Hepatic stellate cell (primary cell): ENCODE measurements around the gene CCDC197.

ENCODE experiments used
- DNase-seq: peaks from one replicate; pipeline ENCODE4 v3.0.0; 2011; ENCODE audit warnings: low spot score

The CCDC197 gene

GRCh38 chr14:93961620-93962019, 35.5 kb upstream of the CCDC197 start:
- DNase-seq, result no peak

- DNase-seq, result no peak
Measured at GRCh38 chr14:93962701-93963601, 34.1 kb upstream of the CCDC197 start.

GRCh38 chr14:93963692-93964091, 33.4 kb upstream of the CCDC197 start:
- no peak for DNase-seq

GRCh38 chr14:93964281-93964680, 32.8 kb upstream of the CCDC197 start:
- DNase-seq, result no peak

- no peak for DNase-seq
Measured at GRCh38 chr14:93964820-93965286, 32.2 kb upstream of the CCDC197 start.

- DNase-seq, result peak; percentile 93
Measured at GRCh38 chr14:93965287-93965821, 31.7 kb upstream of the CCDC197 start.

GRCh38 chr14:93965946-93966474, 31.1 kb upstream of the CCDC197 start:
- DNase-seq, result no peak

GRCh38 chr14:93967637-93968250, 29.4 kb upstream of the CCDC197 start:
- DNase-seq, result no peak

GRCh38 chr14:93969082-93969828, 27.8 kb upstream of the CCDC197 start:
- peak; percentile 40 for DNase-seq

- DNase-seq, result no peak
Measured at GRCh38 chr14:93970585-93970964, 26.5 kb upstream of the CCDC197 start.

GRCh38 chr14:93970965-93971634, 26.0 kb upstream of the CCDC197 start:
- DNase-seq, result peak; percentile 83

GRCh38 chr14:93971635-93972027, 25.5 kb upstream of the CCDC197 start:
- DNase-seq, result no peak

- no peak for DNase-seq
Measured at GRCh38 chr14:93972618-93973205, 24.4 kb upstream of the CCDC197 start.

GRCh38 chr14:93973607-93974006, 23.5 kb upstream of the CCDC197 start:
- no peak for DNase-seq

- DNase-seq, result no peak
Measured at GRCh38 chr14:93974299-93974698, 22.8 kb upstream of the CCDC197 start.

GRCh38 chr14:93974833-93975232, 22.3 kb upstream of the CCDC197 start:
- DNase-seq, result no peak

GRCh38 chr14:93975791-93976476, 21.2 kb upstream of the CCDC197 start:
- peak; percentile 70 for DNase-seq

GRCh38 chr14:93976477-93977057, 20.5 kb upstream of the CCDC197 start, which contains the start of gene ASB2:
Gene ASB2 (minus strand): TSS chr14:93976570. CDS start chr14:93964539, 12,031 bp downstream.
- peak; percentile 86 for DNase-seq

GRCh38 chr14:93977171-93977570, 19.9 kb upstream of the CCDC197 start:
- no peak for DNase-seq
